ENCODE results near the gene GSTK1. TPM values are rescaled to one million over a fixed set of nuclear protein-coding genes. Genes with fewer than 3 reads are reported as not detected.

Gene GSTK1
- polyA plus RNA-seq, 1 experiment, result 100 TPM

DNA sequence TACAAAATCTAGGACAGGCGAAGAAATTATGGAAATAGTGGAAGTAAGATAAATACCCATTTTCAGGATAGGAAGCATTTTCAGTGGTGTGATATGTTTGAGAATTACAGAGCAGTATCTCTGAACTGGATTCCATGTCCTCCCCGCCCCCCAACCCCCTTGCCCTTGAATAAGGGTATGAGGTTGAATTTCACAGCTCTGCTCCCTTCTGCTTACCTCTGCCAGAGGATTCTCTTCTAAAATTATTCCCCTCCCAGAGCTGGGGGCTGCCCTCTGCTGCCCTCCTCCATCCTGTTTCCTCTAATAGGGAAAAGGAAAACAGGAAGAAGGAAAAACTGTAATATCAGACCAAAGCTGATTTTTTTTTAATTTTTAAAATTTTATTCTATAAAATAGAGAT, 45.4 kb downstream of the GSTK1 start:
- POLR2A ChIA-PET, result interaction anchor here (0.6 kb wide), 1 partner anchor 22 kb away, joined by 3 read pairs; no protein-coding TSS in a partner anchor
- TF ChIP-seq, protein P1, sequence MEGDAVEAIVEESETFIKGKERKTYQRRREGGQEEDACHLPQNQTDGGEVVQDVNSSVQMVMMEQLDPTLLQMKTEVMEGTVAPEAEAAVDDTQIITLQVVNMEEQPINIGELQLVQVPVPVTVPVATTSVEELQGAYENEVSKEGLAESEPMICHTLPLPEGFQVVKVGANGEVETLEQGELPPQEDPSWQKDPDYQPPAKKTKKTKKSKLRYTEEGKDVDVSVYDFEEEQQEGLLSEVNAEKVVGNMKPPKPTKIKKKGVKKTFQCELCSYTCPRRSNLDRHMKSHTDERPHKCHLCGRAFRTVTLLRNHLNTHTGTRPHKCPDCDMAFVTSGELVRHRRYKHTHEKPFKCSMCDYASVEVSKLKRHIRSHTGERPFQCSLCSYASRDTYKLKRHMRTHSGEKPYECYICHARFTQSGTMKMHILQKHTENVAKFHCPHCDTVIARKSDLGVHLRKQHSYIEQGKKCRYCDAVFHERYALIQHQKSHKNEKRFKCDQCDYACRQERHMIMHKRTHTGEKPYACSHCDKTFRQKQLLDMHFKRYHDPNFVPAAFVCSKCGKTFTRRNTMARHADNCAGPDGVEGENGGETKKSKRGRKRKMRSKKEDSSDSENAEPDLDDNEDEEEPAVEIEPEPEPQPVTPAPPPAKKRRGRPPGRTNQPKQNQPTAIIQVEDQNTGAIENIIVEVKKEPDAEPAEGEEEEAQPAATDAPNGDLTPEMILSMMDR (IDR thresholded peaks at IDR 0.05; ENCODE audit: low read depth, low read length), result no peak
- no peak overlapping the region for H3K27ac ChIP-seq (ENCODE audit: low read depth, low read length)

GRCh38 chr7:143314127-143314526, 50.9 kb downstream of the GSTK1 start:
- ChIA-PET POLR2A (no interaction called here), CTCF (no interaction called here)
- Histone ChIP-seq H3K4me3 (ENCODE audit: low read depth, low read length) (no peak overlapping the region), H3K27me3 (ENCODE audit: control insufficient read depth, insufficient read depth, low read length) (no peaks in the 10 kb centered on the region), H3K9me3 (ENCODE audit: control insufficient read depth, insufficient read depth, low read length) (no peaks in the 10 kb centered on the region), H3K27ac (ENCODE audit: low read depth, low read length) (no peak overlapping the region)
- TF ChIP-seq, protein P1 (IDR thresholded peaks at IDR 0.05; ENCODE audit: low read depth, low read length), result no peak
- DNase-seq (ENCODE audit: low read depth, low spot score), result no peak

More for the DNA sequence above, 45.4 kb downstream of the GSTK1 start:
- no peaks in the 10 kb centered on the region for H3K27me3 ChIP-seq (ENCODE audit: control insufficient read depth, insufficient read depth, low read length)
- H3K9me3 ChIP-seq (ENCODE audit: control insufficient read depth, insufficient read depth, low read length), result no peaks in the 10 kb centered on the region
- DNase-seq (ENCODE audit: low read depth, low spot score), result no peak
- CTCF ChIA-PET, result interaction anchor here (0.7 to 1.6 kb wide), 6 partner anchors 9 to 71 kb away, joined by 3 to 10 read pairs (median 4); no protein-coding TSS in a partner anchor
- H3K4me3 ChIP-seq (ENCODE audit: low read depth, low read length), result no peak overlapping the region

- POLR2A ChIA-PET, result interaction anchor here (0.7 kb wide), 1 partner anchor 16 kb away, joined by 3 read pairs; no protein-coding TSS in a partner anchor
- TF ChIP-seq, protein P1 (IDR thresholded peaks at IDR 0.05; ENCODE audit: low read depth, low read length), result no peak
- no peaks in the 10 kb centered on the region for H3K27me3 ChIP-seq (ENCODE audit: control insufficient read depth, insufficient read depth, low read length)
- no peak for DNase-seq (ENCODE audit: low read depth, low spot score)
- no peak within 1 kb of the TSS for H3K4me3 ChIP-seq (ENCODE audit: low read depth, low read length)
- CTCF ChIA-PET, result interaction anchor here (0.5 to 1.2 kb wide), 5 partner anchors 10 to 101 kb away, joined by 3 to 5 read pairs (median 3); partner anchors contain the start of gene CASP2
- H3K27ac ChIP-seq (ENCODE audit: low read depth, low read length), result no peak within 1 kb of the TSS
- H3K9me3 ChIP-seq (ENCODE audit: control insufficient read depth, insufficient read depth, low read length), result no peaks in the 10 kb centered on the region
These were observed 52.5 kb downstream of the GSTK1 start, which contains the start of gene CLCN1 for GRCh38 chr7:143315776-143316175. Gene CLCN1, plus strand, starts transcription at chr7:143316111. Its CDS starts 102 bp downstream, at chr7:143316213.

- no peak overlapping the region for H3K4me3 ChIP-seq (ENCODE audit: low read depth, low read length)
- H3K27ac ChIP-seq (ENCODE audit: low read depth, low read length), result no peak overlapping the region
- DNase-seq (ENCODE audit: low read depth, low spot score), result no peak
- no peaks in the 10 kb centered on the region for H3K27me3 ChIP-seq (ENCODE audit: control insufficient read depth, insufficient read depth, low read length)
- H3K9me3 ChIP-seq (ENCODE audit: control insufficient read depth, insufficient read depth, low read length), result no peaks in the 10 kb centered on the region
- TF ChIP-seq, protein P1 (IDR thresholded peaks at IDR 0.05; ENCODE audit: low read depth, low read length), result no peak
- CTCF ChIA-PET, result interaction anchor here (0.5 to 0.8 kb wide), 2 partner anchors 28 to 76 kb away, joined by 3 to 5 read pairs; partner anchors contain the start of gene CASP2
- POLR2A ChIA-PET, result interaction anchor here (0.7 kb wide), 1 partner anchor 17 kb away, joined by 3 read pairs; no protein-coding TSS in a partner anchor
These were observed 53.3 kb downstream of the GSTK1 start for GRCh38 chr7:143316492-143316891.

DNA sequence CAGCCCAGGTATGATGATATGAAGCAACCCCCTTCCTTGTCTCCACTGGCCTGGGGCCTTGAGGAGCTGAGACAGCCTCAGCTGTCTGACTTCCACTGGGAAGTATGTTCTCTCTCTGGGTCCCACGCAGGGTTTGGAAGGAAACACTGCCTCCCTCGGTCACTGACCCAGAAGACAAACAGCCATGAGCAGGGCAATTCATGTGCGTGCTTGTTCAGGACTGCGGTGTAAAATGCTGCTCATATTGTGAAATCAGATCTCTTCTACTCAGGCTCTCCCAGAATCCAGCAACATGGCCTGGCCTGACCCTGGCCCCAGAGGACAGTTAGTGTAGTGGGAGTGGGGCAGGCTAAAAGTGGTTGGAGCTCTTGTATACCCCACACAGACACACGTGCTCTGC, 55.4 kb downstream of the GSTK1 start:
- ChIA-PET CTCF (interaction anchor here (0.8 to 1.4 kb wide), 3 partner anchors 10 to 79 kb away, joined by 3 to 4 read pairs (median 3); no protein-coding TSS in a partner anchor), POLR2A (no interaction called here)
- no peak overlapping the region for H3K4me3 ChIP-seq (ENCODE audit: low read depth, low read length)
- H3K27me3 ChIP-seq (ENCODE audit: control insufficient read depth, insufficient read depth, low read length), result no peaks in the 10 kb centered on the region
- TF ChIP-seq, protein P1 (IDR thresholded peaks at IDR 0.05; ENCODE audit: low read depth, low read length), result 0 out of 2 replicates have a peak, but pooled peaks have one; percentile 14
- no peak for DNase-seq (ENCODE audit: low read depth, low spot score)
- H3K27ac ChIP-seq (ENCODE audit: low read depth, low read length), result peak overlapping the region; percentile 21
- H3K9me3 ChIP-seq (ENCODE audit: control insufficient read depth, insufficient read depth, low read length), result no peaks in the 10 kb centered on the region
